NCI-H748 (cell line): Measurements from ENCODE around the gene STX11.
"Not testable (repeated sequence)": the region's sequence is repeated elsewhere in the genome, so short reads cannot be mapped to it uniquely, and the experiment has no call there.

Source experiments
- DNase-seq: peaks from one replicate; lab custom pipeline; 2025; ENCODE audit not compliant: unreplicated experiment; lab: John Stamatoyannopoulos, UW

STX11 gene

DNA sequence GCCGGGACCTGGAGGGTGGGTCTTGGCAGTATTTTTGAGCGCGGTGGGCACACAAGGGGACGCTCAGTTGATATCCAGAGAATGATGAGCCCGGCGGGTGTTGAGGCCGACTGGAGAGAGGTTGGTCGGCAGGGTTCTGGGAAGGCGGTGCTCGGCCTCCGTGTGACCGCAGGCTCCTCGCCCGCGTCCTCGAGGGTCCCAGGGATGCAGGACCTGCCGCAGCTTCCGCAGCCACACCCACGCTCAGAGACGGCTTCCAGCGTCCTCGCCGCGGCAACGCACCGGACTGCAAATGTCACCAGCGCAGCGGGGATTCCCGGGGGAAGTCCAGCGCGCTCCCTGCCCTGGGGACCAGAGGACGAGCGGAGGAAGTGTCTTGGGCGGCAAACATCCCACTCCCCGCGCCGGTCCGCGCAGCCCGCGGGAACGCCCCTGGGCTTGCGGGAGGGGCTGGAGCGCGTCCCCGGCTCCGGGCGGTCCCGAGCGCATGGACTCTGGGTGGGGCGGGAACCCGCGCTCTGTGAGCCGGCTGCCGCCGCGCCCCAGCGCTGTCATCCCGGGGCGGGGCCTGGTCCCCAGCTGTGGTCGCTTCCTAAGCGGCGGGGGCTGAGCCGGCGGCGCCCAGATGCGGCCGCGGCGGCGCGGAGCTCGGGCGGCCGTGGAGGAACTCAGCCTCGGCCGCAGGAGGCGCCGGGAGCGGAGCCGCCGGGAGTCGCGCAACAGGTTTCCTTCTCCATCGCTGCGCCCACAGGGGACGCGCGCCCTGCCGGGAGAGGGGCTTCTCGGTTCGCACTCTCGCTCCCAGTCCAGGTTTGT, at the start of gene STX11:
Gene STX11, plus strand, starts transcription at position 624 of the 816 bp plus-strand sequence. CDS start 36,111 bp downstream, outside the sequence.
- DNase-seq: peak; percentile 88

DNA sequence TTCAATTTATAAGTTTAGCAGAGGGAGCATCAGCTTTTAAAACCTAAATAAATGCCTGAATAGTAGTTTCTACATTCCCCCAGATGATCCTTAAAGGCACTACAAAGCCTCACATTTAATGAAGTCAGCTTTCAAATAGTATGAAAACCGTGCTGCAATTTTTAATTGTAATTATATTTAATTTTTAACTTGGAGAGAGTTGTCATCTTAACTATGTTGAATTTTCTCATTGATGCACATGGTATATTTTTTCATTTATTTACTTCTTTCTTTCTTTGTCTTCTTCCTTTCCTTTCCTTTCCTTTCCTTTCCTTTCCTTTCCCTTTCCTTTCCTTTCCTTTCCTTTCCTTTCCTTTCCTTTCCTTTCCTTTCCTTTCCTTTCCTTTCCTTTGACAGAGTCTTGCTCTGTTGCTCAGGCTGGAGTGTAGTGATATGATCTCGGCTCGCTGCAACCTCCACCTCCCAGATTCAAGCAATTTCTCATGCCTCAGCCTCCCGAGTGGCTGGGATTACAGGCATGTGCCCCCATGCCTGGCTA, 47.2 kb upstream of the STX11 start:
- DNase-seq: no peak

DNA sequence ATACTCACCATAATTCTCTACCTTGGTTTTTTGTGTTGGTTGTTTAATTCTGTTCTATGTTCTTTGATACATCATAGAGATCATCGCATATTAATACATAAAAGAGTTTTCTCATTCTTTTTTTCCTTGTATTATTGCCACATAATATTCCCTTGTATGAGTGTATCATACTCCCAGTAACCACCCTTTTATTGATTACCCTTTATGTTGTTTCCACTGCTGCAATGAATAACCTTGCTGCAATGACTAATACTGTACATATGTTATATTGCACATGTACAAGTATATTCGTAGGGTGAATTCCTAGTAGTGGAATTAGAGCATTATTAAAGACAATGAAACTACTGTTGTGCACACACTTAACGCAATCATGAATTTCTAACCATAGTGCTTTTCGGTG, 45.8 kb upstream of the STX11 start:
- no peak for DNase-seq

DNA sequence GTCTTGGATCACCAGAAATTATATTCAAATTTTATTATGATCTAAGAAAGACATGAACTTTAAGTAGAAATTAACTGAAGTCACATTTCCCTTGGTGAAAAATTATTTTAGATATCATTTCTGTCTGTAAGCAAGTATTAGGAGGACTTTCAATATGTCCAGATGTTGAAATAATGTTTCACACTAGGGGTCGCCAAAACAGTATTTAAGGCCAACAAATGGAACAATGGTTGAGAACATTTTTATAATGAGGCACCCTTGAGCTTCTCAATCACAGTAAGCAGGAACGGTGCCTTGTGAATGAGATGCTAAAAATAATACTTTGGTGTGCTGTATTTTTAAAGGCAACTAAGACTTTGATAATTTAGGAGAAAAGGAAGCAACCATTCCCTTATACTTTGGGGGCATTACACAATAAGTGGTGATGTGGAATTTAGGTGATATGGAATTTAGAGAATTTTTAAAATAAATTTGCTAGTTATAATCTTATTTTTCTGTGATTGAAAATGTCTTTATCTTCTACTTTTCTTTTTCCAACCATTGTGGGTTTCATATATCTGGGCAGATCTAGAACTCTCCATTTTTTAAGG, 45.3 kb upstream of the STX11 start:
- DNase-seq: peak; percentile 82

DNA sequence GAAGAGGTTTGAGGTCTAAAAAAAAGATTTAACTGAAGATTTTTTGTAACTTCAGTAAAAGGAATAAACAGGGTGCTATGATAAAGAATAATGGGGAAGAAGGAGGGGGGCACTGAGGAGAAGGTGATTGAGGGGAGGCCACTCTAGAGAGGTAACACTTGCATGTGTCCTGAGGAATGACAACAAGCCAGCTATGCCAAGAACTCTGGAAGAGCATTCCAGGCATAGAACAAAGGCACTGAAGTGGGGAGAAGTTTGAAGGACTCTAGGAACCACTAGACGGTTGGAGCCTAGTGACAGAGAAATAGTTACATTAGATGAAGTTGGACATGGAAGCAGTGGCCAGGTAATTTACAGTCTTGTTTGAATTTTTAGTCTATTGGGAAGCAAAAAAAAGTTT, 44.1 kb upstream of the STX11 start:
- no peak for DNase-seq

DNA sequence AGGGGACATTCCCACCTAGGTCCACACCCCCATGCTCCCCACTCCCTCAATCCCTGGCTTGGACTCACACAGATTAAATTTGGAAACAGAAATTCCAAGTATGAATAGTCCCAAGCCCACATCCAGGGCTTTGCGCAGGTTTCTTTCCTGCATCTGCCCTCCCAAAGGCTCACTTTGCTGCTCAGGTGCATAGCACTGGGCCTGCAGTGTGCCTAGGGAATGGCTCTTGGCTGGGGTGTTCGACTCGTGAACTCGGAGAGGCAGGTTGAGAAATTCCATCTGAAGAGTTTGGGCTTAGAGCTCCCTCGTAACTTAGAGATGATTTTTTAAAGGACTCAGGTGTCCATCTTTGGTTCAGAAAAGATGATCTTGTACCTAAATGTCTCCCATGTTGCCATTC, 40.1 kb upstream of the STX11 start:
- no peak for DNase-seq

DNA sequence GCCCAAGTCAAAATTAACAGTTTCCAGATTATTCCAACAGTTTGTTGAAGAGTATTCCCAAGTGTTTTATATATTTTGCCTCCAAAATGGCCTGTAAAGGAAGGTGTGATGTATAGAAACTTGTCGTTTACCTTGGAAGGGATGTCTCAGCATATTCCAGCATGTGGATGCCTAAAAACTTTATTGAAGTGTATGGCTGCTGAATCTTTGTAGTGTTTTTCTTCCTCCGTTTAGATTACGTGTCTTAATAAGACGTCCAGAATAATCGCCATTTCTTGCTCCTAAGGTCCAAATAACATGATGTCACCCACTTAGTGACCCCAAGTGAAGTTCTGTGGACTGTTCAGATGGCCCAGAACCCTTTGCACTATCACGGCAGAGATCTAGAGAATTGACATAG, 37.0 kb upstream of the STX11 start:
- DNase-seq: no peak

DNA sequence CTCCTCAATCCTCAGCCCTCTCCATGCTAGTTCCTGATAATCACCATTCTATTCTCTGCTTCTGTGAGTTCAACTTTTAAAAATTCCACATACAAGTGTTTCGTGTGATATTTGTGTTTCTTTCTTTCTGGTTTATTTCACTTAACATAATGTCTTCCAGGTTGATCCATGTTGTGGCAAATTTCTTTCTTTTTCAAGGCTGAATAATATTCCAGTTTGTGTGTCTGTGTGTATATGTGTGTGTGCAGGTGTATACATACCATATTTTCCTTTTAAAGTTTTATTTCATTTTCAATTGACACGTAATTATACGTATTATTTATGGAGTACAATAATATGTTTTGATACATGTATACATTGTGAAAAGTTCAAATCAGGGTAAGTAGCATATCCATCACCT, 35.1 kb upstream of the STX11 start:
- DNase-seq: no peak

DNA sequence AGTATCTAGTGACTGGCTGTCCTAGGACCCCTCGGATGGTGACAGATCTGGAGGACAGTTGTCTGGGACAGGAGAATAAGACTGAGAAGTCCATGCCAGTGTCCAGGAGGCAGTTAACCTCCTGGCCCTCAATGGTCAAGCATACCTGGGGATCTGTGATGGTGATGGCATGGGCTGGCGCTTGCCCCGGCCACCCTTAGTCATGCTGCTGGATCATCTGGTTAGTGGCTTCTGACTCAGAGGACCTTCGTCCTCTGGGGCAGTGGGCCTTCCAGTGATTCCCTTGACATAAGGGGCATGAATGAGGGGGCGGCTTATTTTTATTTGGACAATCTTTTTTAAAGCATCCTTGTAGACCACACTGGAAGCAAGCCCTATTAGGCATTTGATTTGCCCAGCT, 30.9 kb upstream of the STX11 start:
- no peak for DNase-seq

DNA sequence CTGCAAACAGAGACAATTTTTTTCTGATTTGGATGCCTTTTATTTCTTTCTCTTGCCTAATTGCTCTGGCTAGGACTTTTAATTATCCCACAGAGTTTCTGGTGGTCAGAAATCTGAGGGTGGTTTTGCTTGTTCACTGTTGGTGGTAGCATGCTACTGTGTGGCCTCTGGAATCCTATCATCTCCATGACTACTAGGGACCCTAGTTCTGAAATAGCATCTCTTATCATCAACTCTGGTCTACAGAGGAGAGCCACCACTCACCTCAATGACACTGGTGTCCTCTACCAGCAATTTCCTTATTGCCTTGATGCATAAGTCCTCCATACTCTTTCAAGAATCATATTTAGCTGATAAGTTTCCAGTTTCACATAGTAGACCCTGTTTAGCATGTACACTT, 27.5 kb upstream of the STX11 start:
- DNase-seq: no peak

DNA sequence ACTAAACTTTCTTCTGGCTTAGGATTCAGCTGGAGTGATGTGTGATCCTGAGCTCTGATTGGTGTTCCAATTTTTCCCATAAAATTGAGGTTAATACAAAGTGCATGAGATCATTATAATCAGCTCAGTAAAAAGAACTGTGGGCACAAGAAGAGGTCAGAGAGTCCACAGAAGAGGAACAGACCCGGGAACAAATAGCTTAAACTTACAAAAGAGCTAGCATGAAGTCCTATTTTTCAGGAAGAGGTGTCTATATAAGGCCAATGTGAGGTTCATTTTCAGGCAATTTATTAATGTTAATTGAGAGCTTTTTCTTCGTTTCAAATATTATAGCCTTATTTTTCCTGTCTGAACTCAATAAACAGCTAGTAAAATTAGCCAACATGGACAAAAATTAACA, 26.9 kb upstream of the STX11 start:
- DNase-seq: no peak

DNA sequence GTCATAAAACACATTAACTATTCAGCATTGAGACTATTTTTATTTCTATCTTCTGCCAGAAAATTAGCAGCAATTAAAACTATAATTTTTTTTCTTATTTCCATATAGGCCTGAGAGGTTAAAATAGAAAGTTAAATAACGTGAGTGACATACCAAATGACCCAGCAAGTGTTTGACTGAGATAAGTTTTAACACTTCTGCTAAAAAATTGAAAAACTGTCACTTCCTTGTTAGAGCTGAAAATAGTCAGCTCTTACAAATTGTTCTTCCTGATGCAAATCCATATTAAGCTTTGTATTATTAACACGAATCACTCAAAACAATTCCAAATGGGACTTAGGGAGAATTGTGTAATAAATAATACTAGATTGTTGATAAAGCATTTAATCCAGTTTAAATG, 26.5 kb upstream of the STX11 start:
- no peak for DNase-seq

DNA sequence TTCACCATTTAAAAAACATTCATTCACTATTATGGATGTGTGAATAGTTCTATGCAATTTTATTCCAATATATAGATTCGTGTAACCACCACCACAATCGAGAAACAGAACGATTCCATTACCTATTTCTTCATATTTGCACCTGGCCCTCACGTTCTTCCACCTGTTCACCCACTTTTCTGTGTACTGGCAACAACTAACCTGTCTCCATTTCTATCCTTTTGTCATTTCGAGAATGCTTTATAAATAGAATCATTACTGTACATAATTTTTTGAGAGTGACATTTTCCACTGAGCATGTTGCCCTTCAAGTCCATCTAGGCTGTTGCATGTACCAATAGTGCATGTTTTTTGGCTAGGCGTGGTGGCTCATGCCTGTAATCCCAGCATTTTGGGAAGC, 23.2 kb upstream of the STX11 start:
- no peak for DNase-seq

DNA sequence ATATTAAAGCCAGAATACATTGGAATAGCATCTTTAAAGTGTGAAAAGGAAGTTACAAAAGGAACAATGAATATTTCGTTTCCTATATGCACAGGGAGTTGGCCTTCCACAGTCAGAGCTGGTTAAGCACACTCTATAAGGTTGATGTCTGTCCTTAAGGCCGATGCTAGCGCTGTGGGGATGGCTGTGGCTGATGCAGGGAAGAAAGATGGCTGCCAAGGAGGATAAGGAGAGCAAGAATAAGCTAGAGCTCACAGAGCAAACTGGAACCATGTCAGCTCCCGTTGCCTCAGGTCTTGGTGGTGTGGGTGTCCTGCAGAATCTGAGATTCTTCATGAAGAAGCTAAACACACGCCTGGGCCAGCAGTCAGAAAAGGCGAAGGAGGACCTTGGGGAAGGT, 20.8 kb upstream of the STX11 start:
- DNase-seq: no peak

DNA sequence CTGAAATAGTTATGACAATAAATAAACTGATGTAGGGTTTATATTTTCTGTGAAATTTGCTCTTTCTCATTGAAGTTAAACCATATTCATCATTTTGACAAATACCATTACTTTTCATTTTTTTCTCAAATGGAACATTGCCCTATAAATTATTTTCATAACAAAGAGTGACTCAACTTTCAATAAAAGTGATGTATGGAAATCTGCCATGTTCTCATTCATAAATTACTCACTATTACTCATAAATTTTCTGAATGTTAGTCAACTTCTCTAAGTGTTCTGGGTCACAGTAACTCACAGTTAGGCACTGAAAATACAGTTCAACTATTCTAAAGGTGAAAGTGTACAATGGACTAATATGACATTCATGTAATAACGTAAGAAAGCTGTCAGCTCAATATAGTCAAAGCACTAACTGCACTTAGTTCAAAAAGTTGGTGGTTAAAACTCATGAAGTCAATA, 19.0 kb upstream of the STX11 start:
- no peak for DNase-seq

DNA sequence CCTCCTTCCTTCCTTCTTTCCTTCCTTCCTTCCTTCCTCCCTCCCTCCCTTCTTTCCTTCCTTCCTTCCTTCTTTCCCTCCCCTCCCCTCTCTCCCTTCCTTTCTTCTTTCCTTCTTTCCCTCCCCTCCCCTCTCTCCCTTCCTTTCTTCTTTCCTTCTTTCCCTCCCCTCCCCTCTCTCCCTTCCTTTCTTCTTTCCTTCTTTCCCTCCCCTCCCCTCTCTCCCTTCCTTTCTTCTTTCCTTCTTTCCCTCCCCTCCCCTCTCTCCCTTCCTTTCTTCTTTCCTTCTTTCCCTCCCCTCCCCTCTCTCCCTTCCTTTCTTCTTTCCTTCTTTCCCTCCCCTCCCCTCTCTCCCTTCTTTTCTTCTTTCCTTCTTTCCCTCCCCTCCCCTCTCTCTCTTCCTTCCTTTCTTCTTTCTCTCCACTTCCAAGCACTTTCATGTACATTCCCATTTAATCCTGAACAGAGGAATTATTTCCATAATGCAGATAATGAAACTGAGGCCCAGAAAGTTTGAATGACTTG, 18.1 kb upstream of the STX11 start:
- not testable (repeated sequence) for DNase-seq

DNA sequence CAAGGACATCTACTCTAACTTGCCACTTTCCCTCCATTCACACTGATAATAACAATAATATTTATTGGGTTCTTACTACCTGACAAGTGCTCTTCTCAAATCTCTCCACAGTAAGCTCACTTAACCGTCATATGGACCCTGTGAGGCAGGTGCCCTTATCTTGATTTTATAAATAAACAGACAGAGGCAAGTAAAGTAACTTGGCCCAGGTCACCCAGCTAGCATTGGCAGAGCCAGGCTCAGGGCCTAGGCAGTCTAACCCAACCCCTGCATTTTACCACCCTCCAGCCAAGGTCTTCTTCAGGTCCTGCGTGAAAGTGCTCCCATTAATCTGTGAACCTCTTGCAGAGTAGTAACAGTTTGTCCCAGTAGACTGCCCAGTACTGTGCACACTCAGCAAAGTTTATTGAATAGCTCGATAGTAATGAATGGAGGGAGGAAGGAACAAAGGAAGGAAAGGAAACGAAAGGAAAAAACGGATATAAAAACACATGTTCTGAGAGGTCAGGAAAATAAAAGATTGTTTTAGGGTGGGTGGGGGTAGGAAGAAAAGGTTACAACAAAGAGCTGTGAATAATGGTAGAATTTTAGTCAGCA, 17.0 kb upstream of the STX11 start:
- DNase-seq: no peak

DNA sequence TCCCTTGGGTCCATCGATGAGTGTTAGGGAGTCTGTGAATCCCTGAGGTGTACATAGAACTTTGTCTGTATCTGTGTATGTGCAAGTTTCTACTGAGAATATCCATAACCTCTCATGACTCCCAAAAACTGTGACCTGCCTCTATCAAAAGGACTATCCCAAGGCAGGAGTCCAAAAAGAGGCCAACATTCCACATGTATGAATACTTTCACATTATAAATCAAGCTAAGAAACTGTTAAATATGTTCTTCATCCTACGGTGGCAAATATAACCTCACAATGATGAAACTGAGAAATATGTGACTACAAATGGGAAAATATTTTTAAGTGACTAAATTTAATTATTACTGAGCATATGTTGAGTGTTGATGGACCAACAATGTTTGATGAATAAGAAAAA, 16.1 kb upstream of the STX11 start:
- DNase-seq: no peak

DNA sequence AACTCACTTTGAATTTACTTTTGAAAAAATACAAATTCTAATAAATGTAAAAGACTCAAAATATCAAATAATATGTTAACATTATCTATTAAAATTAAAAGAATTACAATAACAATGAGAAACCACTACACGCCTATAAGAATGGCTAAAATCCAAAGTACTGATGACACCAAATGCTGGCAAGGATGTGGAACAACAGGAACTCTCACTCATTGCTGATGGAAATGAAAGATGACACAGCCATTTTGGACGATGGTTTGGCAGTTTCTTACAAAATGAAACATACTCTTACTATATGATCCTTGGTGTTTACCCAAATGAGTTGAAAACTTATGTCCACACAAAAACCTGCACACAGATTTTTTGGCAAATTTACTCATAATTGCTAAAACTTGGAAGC, 15.6 kb upstream of the STX11 start:
- DNase-seq: no peak

DNA sequence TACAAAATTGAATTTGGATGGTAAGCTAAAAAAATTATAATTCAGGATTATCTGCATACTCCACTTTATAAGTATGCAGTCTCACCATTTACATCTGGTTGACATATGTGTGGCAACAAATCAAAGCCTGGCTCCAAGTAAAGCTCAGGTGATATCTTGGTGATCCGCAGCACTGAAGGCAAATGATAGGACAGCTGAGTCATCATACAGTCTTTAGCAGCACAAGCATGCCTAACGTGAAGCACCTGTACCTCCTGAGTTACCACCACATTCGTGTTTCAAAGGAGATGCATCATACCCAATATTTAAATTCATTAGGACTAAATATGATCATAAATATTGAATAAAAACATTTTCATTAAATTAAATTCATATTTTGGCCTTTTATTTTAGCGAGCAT, 11.8 kb upstream of the STX11 start:
- no peak for DNase-seq

DNA sequence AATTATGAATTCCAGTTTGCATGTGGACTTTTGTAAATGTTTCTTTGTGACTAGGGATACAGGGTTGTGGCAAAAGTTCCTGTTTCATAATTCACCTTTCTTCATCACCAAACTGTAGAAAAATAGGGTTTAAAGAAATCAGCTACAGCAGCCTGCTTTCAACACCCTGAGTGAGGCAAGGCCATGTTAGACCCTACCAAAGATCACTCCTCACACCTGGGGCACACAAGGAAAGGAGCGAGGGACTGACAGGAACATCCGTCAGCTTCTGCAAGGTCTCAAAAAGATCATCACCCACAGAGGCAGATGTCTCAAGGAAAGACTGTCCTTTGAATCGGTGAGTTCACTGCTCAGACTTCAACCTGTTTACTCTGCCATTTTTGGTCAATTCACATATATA, 10.5 kb upstream of the STX11 start:
- DNase-seq: no peak

DNA sequence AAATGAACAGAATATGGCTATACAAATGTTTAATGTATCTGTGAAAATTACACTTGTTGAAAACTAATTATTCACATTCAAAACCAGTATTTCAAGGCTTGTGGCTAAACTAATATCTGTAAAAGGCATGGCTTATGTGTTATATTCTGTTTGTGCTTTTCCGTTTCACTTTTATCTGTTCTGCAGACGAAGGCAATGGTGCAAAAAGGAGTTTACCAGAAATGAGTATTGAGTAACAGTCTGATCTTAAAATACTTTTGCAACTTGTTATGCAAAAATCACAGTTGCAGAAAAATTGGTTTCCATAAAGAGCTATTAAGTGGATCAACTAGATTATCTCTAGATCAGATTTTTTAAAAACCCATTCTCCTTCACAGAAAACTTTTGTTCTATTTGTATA, 9.4 kb upstream of the STX11 start:
- no peak for DNase-seq
